NCI-H2171 treated with DMSO at 0.1 percent for 48 hours (cell line): ENCODE results near the gene ITGA5.

ENCODE experiments used
- DNase-seq: peaks from one replicate; lab custom pipeline; 2025; lab: John Stamatoyannopoulos, UW

Gene ITGA5

DNA sequence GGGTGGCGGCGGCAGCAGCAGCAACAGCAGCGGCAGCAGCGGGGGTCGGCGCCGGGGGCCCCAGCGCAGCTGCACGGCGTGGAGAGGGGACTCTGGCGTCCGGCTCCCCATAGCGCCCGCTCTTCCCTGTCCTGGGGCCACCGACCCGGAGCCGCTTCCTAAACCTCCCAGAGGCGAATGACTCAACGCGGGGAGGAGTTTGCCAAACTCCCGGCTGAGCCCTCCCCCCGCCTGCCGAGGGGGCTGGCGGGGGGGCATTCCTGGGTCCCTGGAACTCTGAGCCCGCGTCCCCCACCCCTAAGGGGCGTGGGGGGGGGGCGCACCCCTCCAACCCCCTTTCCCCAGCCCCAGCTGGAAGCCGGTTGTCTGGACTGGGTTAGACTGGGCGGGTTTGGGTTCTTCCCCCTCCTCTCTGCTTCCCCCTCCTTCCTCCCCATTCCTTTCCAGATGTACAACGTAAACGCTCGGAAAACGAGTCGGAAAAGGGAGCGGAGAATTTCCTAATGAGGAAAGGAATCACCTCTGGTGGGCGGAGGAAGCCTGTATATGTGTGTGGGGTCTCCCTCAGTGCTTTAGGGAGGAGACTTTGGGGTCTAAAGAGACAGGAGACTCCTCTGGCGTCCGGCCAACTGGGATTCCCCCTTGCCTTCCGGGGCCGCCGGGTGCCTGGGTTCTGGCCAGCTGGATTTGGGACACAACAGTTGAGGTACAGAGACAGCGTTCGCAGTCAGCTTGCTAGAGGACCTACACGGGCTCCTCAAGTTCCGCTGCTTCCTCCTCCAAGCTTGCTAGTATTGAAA is at the start of gene ITGA5:
ITGA5 (minus strand) TSS at position 179 of the 800 bp plus-strand sequence; CDS start at position 111, 68 bp downstream.
- peak; percentile 19 for DNase-seq

DNA sequence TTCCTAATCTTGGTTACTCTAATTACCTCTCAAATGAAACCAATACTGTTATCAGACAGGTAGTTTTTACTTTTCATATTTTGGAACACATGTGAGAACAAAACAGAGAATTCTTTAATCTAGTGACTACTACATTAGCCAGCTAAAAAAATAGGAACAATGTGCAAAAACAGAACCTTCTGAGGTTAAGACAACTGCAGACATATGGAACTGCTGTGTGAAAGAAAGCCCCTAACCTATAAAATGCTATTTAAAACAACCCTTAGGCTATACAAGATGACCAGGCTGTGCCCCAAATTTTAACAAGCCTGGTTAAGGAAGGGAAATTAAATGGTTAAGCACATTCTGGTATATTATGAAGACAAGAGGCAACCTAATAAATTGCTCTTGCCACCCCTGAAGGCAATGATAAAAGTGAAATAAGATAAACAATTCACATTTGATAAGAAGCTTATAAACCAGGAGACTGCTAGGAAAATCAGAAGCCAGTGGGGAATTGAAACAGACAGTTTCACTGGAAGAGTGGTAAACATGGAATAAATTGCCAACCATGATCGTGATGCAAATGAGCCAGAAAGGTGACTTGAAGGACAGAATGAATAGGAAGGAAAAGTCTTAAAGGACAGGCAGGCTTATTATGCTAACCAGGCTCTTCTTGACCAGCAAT is 46.9 kb upstream of the ITGA5 start:
- DNase-seq = no peak

DNA sequence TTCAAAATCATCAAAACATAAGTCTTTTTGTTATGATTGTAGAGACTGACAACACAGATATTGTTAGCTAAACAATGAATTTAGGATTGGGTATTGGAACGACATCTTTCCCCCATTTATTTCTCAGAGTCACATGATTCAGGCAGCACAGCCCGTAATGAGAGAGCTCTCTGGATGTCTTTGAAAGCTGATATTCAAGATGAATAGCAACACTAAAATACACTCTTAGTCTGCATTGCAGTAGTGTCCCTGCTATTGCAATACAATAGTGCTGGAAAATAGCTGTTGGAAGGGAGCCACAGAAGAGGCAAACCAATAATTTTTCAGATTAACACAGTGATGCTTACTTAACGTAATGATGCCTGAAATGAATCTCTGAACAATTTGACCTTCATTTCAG is 44.4 kb upstream of the ITGA5 start:
- no peak for DNase-seq

DNA sequence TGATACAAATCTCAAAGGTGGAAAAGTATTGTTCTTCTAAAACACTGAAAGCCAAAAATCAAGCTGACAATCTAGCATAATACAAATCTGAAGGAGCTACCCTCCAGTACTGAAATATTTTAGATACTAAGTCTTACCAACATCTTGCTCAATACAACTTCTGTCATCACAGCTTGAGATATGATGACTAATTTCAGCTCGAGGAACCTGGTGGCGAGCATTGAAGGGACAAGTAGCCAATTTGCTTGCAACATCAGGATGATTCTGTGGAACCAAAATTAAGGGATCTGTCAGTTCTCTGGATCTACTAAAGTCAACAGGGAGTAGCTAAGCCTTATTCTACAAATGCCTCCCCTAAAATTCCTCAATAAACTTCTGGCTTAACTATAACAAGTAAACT is 44.0 kb upstream of the ITGA5 start:
- DNase-seq = no peak

DNA sequence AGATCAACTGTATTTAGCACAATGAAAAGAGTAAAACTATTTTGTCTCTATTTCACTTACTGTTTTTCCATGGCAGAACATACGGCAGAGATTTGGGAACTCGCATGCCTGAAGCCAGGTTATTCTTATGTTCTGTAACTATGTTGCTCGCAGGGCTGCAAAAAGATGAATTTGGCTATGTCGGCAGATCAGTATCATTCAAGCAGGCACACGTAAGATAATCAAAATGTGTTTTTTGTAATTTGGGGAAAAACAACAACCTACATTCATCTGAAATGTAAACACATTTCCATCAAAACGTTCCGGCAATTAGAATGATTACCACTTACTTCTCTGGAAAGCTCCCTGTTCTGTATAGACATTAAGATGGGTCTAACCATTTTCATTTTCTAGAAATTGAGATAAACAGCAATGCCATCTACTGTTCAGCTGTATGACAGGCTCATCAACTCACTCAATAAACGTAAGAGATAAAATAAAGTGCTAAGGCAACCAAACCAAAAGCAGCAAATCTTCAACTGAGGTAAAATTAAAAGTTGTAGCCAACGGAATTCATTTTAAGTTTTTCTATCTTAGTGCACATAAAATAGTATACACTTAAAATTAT is 41.4 kb upstream of the ITGA5 start:
- DNase-seq = no peak

DNA sequence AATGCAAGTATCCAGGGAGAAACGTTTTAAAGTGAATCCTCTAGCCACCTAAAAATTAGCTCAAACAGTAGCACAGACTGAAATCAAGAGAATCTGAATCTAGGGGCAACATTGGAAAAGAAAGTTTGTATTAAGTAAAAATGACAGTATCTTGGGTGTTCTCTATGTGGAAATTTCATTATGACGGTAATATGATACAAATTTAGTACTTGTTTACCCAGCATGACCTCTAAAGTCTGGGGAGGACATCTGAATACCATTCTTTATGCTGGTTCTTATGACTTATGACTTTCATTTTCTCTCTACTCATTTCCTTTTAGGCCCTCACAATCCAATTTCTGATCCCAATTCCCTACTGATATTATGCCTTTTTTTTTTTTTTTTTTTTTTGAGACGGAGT is 40.3 kb upstream of the ITGA5 start:
- no peak for DNase-seq

DNA sequence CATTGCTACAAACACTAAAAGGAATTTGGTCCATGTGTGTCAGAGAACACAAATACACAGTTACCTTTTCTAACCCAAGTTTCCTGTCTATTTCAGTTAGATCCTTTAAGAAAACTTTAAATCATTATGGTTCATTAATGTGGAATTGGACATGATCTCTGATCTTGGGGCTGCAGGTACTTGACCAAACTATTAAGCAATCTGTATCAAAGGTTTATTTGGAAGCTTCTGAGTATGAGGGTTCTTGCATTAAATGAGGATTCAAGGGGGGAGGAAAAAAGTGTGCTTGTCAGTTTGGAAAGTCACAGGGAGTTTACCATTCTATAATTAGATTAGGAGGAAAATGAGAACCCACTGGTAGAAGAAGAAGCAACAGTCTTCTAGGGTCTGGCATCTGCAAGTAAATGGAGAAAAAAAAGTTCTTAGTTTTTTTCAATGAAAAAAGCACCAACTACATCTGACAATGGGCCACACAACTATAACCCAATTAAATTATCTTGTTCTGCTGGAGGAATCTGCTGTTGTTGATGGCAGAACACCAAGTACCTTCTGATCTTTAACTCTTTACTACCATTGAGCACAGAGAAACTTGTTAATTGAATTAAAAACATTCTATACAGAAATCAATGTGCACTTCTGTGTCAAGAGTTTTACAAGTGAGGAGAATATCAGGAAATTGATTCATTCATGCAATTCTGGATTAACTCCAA is 36.8 kb upstream of the ITGA5 start:
- no peak for DNase-seq

DNA sequence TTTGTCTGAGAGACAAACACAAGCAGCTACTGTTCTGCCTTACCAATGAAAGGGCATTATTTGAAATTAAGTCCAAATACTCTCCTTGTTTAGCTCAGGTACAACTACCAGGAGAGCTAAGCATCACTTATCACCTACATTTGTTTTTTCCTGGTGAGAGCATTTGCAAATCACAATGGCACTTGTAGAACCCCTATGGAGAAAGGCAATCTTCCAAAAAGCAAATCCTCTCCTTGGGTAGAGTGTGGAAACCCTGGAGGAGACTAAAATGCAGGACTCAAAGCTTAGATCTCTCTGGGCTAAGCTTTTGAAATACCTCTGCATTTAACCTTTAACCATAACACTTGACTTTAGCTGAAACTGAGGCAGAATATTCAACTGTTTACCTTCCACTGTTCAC is 33.6 kb upstream of the ITGA5 start:
- no peak for DNase-seq

DNA sequence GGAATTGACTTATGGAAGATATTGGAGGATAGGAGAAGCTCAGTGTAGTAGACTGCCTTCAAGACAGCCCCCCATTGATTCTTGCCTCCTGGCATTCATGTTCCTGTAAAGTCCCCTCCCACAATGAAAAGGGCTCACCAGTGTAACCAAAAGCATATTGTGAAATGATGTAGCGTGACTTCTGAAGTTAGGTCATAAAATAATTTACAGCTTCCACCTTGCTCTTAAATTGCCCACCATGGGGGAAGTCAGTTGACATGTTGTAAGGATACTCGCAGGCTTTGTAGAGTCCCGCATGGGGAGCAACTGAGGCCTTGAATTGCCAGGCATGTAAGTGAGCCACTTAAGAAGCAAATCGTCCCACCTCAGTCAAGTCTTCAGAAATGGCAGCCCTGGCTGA is 29.3 kb upstream of the ITGA5 start:
- DNase-seq = no peak

DNA sequence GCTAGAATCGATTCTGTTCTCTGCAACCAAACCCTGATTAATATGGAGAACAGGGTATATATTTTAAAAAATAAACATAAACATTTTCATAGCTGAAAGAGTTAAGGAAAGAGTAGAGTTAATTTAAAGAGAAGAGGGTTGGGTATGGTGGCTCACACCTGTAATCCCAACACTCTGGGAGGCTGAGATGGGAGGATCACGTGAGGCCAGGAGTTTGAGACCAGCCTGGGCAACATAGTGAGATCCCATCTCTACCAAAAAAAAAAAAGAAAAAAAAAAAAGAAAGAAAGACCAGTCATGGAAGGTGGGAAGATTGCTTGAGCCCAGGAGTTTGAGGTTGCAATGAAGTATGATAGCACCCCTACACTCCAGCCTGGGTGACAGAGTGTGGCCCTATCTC is 28.9 kb upstream of the ITGA5 start:
- DNase-seq = no peak

DNA sequence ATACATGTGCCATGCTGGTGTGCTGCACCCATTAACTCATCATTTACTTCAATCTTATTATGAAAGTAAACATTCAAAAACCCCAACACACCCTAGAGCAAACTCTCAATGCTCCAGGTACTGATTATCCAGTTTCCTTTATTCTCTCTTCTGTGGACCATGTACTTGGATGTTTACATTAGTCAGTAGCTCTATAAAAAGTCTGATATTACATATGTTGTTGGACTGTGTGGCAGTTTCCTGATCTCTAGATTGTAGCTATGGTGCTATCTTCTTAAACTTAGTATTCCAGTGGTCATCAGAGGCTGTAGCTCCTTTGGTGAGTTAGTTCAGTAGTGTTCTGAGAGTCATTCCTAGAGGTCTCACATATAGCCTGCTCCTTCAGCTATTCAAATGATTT is 25.1 kb upstream of the ITGA5 start:
- no peak for DNase-seq

DNA sequence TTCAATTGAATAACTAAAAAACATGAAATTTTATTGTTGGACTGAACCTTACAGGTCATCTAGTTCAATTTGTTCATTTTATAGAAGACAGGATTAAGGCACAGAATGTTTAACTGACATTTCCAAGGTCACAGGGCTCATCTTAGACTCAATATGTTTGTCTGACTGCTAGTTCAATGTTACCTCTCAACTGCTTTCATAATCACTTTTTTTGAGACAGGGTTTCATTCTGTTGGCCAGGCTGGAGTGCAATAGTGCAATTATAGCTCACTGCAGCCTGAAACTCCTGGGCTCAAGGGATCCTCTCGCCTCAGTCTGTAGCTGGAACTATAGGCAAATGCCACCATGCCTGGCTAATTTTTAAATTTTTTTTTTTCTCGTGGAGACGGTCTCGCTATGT is 24.4 kb upstream of the ITGA5 start:
- no peak for DNase-seq

DNA sequence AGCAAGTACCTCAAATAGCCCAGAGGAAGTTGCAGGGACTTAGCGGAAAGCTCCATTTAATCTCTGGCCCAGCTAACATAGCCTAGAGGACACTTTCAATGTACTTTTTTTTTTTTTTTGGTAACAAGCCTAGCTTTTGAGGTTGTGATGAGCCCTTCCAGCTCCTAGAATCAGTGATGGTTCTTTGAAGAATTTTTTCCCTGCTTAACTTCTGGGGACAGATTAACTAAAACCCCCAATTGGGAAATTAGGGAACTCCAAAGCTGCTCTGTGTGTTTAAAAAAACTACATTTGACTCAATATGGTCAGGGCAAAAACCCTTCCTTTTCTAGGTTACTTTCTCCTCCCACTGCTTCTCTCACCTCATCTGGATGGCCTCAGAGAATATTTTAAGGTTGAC is 23.9 kb upstream of the ITGA5 start:
- DNase-seq = no peak

DNA sequence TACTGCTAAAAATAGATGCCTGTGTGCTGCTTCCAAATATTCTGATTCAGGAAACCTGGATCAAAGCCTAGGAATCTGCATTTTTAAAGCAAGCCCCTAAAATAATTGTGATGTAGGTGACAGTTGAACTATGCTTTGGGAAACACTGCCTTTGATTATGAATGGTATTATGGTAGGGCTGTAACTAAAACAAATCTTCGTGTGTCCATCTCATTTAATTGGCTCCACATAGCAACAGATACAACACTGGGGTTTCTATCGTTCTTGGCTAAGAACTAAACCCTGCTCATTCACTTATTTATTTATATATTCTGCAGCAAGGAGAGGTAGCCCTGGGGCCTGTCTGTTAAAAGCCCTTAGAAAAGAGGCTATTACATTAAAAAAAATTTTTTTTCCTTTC is 23.0 kb upstream of the ITGA5 start:
- no peak for DNase-seq

DNA sequence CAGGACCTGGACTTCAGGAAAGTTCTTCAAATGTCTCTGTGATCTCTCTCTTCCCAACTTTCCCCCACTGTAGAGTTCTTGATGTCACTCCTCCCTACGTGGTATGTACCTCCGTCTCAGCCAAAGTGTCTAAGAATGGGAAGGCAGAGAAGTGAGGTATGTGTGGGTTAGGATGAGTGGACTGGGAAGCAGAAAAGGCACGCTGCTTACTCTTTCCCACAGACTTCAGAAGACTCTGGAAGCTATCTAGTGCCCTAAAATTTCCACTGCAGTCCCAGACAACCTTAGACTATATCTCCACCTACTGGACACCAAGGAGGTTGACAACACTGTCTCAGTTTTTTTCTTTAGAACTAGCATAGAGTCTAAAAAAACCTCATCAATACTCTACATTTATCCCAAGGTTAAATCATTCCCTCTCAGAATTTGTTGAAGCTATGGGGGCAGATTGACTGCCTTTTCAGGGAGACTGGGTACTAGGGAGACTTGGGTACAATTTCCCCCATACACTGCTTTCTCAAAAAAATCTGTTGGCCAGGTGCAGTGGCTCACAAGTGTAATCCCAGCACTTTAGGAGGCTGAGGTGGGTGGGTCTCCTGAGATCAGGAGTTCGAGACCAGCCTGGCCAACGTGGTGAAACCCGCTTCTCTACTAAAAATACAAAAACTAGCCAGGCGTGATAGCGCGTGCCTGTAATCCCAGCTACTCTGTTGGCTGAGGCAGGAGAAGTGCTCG is 20.6 kb upstream of the ITGA5 start:
- peak; percentile 76 for DNase-seq

DNA sequence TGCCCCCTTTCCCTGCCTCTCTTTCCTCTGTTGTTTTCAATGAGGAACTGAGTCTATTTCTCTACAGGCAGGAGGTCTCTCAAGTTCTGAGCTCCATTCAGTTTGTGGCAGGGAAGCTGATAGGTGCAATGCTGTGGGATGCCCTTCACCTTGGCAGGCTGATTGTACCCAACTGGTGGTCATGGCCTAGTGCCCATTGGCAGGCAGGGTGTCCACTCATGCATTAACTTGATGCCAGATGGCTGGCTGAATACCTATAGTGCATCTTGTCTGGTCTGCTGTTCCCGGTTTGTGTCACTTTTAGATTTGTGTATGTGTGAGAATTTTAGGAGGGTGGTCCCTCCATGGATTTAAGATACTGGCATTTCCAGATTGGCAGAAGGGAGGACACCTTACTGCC is 20.0 kb upstream of the ITGA5 start:
- no peak for DNase-seq

DNA sequence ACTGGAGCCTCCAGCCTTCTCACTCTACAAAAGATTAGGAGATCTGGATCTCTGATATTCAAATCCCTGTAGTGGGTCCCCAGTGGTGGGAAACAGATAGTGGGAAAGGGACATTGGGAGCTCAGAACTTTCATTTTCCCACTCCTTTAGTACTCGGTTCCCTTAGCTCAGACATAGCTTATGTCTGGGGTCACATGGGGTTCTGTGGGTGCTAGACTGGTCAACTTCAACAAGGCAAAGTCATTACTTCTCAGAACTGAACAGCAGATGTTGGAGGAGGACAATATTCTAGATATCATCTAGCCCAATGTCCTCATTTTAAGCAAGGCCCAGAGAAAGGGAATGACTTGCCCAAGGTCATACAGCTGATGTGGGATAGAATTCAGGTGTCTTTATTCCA is 19.5 kb upstream of the ITGA5 start:
- DNase-seq = no peak

DNA sequence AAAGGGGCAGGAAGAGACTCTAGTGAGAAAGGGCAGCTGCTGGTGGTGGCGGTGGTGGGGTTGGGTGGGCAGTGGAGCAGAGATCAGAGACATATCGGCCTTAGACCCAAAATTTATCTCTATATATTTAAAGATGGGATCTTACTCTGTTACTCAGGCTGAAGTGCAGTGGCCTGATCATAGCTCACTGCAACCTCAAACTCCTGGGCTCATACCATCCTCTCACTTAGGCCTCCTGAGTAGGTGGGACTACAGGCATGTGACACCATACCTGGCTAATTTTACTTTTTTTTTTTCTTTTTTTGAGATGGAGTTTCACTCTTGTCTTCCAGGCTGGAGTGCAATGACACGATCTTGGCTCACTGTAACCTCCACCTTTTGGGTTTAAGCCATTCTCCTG is 18.6 kb upstream of the ITGA5 start:
- no peak for DNase-seq

DNA sequence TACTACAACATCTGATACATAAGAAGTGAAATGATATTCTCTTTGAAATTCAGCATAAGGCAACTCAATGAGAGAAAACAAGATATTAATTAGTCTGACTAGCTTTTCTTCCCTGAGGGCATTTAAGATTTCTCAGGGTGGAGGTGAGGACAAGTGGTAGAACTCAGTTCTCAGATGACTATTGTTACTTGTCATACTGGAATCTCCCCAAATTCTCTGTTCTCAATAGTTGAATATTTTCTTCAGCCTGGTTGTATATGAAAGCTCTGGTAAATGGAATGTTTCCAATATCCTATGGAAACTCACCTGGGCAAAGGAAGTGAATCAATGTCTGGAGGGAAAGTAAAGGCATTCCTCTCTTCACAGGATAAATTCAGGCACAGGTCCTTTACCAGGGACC is 18.2 kb upstream of the ITGA5 start:
- no peak for DNase-seq

DNA sequence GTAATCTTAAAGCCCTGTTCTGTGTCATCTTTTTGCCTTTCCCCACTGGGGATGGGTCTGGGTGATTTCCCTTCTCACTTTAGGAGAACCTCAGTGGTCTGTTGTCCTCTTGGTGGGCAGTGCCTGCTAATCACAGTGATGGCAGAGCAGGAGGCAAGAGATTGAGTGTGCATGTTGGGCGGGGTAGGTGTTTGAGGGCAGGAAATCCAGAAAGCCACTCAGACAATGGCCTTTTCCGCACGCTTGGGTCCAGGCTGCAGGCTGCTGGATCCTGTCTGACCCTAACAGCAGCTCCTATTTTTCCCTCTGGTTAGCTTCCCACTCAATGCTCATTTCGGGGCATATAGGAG is 13.7 kb upstream of the ITGA5 start:
- DNase-seq = no peak

DNA sequence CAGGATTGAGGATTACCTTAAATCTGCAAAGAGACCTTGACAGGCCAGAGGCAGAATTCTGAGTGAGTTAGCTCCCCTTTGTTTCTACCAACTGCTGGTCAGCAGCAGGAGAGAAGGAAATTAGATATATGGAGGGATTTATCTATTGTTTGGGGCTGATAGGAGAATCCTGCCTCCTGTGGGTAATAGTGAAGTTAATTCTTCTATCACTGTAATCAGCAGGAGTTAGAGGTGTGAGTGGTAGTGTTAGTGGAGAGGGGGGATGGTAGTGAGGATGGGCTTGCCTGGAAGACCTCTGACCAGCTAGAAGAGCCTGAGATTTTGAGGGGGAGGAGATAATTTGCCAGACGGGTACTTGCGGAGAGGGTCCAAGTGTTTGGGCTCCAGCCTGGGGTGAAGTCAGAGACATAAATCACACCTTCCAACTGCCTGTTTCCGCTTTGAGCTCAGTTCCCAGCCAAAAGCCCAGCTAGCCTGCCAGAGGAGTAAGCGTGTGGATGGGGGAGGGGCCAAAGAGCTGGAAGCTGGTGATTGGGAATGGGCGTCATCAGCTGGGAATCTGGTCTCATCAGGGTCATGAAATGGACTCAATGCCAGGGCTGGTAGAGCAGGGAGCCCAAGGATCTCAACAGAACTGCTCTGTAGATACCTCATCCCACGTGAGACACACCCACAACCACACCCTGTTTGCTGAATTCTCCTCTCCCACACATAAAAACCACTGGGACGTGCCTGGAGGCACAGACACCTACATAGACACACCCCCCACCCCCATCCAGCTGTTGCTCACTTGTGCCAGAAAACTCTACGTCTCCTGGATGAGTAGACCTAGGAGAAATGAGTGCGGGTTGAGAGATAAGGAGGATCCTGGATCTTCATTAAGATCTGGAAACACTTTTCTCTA is 13.1 kb upstream of the ITGA5 start:
- no peak for DNase-seq
